Duodenal mucosa (tissue), 2 donors: ENCODE data around the gene GLYAT.
"Not testable (repeated sequence)": the region's sequence is repeated elsewhere in the genome, so short reads cannot be mapped to it uniquely, and the experiment has no call there.

ENCODE experiments used
- H3K27ac ChIP-seq: one replicate; pipeline ENCODE4 v1.7.0; 2013; ENCODE audit warnings: low read depth, low read length
- H3K27me3 ChIP-seq, 2 donors: one replicate each; pipeline ENCODE4 v1.7.0; 2013; ENCODE audit warnings: low read length in 2 of 2, control low read depth in 1 of 2; ENCODE audit not compliant: insufficient read depth in 2 of 2, control insufficient read depth in 1 of 2
- H3K36me3 ChIP-seq, 2 donors: one replicate each; pipeline ENCODE4 v1.7.0; 2013; ENCODE audit warnings: low read length in 2 of 2, control low read depth in 1 of 2; ENCODE audit not compliant: insufficient read depth in 2 of 2, control insufficient read depth in 1 of 2
- H3K4me1 ChIP-seq, 2 donors: one replicate each; pipeline ENCODE4 v1.7.0; 2013; ENCODE audit warnings: low read length in 2 of 2, control low read depth in 1 of 2; ENCODE audit not compliant: insufficient read depth in 2 of 2, control insufficient read depth in 1 of 2
- H3K4me3 ChIP-seq, 2 donors: one replicate each; pipeline ENCODE4 v1.7.0; 2013; ENCODE audit warnings: low read length in 2 of 2, low read depth in 1 of 2
- H3K9ac ChIP-seq, 2 donors: one replicate each; pipeline ENCODE4 v1.7.0; 2013; ENCODE audit warnings: low read length in 2 of 2, low read depth in 1 of 2
- H3K9me3 ChIP-seq, 2 donors: one replicate each; pipeline ENCODE4 v1.7.0; 2013; ENCODE audit warnings: low read length in 2 of 2, control low read depth in 1 of 2; ENCODE audit not compliant: control insufficient read depth in 1 of 2

The GLYAT gene

DNA sequence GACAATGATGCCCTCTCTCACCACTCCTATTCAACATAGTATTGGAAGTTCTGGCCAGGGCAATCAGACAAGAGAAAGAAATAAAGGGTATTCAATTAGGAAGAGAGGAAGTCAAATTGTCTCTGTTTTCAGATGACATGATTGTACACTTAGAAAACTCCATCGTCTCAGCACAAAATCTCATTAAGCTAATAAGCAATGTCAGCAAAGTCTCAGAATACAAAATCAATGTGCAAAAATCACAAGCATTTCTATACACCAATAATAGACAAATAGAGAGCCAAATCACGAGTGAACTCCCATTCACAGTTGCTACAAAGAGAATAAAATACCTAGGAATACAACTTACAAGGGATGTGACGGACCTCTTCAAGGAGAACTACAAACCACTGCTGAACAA, 49.1 kb downstream of the GLYAT start:
- not testable (repeated sequence) for H3K27ac ChIP-seq, H3K4me3 ChIP-seq, H3K9me3 ChIP-seq, H3K4me1 ChIP-seq, H3K9ac ChIP-seq, H3K36me3 ChIP-seq, H3K27me3 ChIP-seq

DNA sequence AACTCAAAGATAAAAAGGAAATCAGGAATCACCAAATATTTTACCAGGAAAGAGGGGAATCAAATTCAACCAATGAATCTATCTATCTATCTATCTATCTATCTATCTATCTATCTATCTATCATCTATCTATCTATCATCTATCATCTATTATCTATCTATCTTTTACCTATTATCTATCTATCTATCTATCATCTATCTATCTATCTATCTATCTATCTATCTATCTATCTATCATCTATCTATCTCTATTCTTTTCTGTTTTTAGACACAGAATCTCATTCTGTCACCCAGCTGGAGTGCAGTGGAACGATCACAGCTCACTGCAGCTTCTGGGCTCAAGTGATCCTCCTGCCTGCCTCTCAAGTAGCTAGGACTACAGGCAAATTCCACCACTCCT, 54.2 kb downstream of the GLYAT start:
- H3K4me3 ChIP-seq, H3K9ac ChIP-seq, H3K27me3 ChIP-seq, H3K27ac ChIP-seq, H3K9me3 ChIP-seq, H3K36me3 ChIP-seq, H3K4me1 ChIP-seq: not testable (repeated sequence)

DNA sequence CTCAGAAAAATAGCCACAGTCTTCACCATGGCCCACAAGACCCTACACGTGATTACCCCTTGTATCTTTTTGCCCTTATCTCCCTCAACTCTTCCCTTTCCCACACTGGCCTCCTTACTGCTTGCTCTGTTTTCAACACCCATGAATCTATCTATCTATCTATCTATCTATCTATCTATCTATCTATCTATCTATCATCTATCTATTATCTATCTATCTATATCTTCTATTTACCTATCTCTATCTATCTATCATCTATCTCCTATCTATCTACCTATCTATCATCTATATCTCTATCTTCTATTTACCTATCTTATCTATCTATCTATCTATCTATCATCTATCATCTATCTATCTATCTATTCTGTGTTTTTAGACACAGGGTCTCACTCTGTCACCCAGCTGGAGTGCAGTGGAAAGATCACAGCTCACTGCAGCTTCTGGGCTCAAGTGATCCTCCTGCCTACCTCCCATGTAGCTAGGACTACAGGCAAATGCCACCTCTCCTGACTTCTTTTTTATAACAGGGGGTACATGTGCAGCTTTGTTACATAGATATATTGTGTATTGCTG, 55.1 kb downstream of the GLYAT start:
- Histone ChIP-seq H3K4me1 (no peaks in the 10 kb centered on the region), H3K36me3 (no peaks in the 10 kb centered on the region), H3K9me3 (no peaks in the 10 kb centered on the region), H3K9ac (no peak overlapping the region), H3K27ac (no peak overlapping the region), H3K4me3 (no peak overlapping the region), H3K27me3 (peaks cover 0 to 7% of the 10 kb centered on the region in 2 donors)

DNA sequence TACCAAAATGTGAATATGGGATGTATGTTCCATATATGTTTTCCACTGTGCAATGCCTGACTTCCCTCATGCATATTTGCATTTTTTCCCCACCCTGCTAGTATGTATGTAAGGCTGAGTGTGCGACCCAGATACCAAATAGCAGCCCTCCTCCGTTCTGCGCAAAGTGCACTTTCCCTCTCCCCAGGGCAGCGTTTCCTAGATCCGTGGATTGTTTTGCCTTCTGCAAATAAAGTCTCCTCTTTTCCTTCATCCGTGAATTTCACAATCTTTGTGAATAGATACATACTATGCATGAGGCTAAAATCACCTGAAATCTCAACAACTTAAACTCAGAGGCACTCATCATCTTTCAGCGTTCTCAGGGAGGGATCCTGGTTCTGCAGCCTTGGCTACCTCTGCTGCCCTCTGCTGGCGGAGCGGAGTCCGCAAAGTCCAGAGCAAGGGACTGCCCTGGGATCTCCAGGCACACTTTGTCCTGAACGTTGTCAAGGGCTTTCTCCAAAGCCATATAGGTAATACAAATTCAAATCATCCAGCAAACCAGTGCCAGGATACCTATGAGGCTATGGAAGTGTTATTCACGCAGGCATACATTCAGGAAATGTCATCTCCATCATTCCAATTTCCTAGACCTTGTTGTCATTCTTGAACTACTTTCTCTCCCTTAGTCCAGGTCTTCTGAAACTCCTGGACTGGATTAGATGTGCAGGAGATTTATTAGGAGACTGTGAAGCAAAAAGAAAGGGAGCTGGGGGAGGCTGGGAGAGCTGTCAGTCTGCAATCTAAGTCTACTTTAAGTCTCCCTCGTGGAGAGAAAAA, 56.2 kb downstream of the GLYAT start:
- H3K9ac ChIP-seq = no peak overlapping the region
- H3K4me3 ChIP-seq = no peak overlapping the region

DNA sequence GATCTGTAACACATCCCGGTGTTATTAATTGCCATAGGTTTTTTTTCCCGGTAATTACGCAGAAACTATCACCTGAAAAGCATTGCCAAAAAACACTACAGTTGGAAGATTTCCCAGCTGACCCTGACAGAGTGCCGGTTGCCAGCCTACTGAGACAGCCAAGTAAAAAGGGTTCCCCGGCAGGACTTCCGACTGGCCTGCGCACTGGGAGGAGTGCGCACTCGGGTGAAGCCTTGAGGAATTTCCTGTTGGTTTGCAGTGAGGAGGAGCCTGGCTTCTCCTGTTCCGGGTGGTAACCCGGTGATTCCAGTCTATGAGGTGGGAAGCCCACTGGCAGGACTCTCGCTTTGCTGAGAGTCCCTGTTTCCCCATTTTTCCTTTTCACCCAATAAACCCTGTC, 57.1 kb downstream of the GLYAT start:
- H3K9ac ChIP-seq = no peak overlapping the region
- no peak overlapping the region for H3K4me3 ChIP-seq
- H3K4me1 ChIP-seq = no peaks in the 10 kb centered on the region
- H3K9me3 ChIP-seq = no peaks in the 10 kb centered on the region
- no peak overlapping the region for H3K27ac ChIP-seq
- no peaks in the 10 kb centered on the region for H3K27me3 ChIP-seq
- H3K36me3 ChIP-seq = no peaks in the 10 kb centered on the region

More for the DNA sequence above, 56.2 kb downstream of the GLYAT start:
- Histone ChIP-seq H3K27ac (no peak overlapping the region), H3K27me3 (peaks cover 0 to 7% of the 10 kb centered on the region in 2 donors), H3K4me1 (no peaks in the 10 kb centered on the region), H3K36me3 (no peaks in the 10 kb centered on the region), H3K9me3 (no peaks in the 10 kb centered on the region)

DNA sequence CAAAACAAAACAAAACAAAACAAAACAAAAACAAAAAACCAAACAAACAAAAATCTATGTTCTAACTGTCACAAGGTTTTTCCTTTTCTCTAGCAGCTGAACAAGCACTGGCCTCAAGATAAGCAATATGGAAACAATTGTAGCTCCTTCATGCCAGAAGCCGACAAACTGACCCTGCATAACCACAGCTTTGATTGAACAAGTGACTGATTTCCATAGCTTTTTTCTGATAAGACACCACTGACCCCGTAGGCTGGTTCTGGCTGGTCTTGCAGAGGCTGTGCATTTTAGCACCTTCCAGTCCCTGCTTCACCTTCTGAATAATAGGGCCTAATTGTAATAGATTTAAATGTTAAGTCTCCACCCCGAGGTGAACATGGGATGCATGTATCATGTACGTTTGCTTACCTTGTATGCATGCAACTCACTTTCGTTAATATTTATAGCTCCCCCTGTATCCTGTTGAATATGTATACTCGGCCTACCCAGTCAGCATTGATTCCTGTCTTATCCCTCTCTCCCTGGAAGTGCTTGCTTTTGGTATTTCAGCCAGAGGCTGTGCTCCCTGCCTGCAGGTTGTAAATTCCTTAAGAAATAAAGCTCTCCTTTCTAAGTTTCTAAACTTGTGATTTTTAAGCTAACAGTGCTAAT, 59.6 kb downstream of the GLYAT start:
- H3K9me3 ChIP-seq = no peaks in the 10 kb centered on the region
- no peak overlapping the region for H3K27ac ChIP-seq
- H3K36me3 ChIP-seq = no peaks in the 10 kb centered on the region
- no peaks in the 10 kb centered on the region for H3K27me3 ChIP-seq
- no peak overlapping the region for H3K4me3 ChIP-seq
- H3K4me1 ChIP-seq = no peaks in the 10 kb centered on the region
- H3K9ac ChIP-seq = no peak overlapping the region

DNA sequence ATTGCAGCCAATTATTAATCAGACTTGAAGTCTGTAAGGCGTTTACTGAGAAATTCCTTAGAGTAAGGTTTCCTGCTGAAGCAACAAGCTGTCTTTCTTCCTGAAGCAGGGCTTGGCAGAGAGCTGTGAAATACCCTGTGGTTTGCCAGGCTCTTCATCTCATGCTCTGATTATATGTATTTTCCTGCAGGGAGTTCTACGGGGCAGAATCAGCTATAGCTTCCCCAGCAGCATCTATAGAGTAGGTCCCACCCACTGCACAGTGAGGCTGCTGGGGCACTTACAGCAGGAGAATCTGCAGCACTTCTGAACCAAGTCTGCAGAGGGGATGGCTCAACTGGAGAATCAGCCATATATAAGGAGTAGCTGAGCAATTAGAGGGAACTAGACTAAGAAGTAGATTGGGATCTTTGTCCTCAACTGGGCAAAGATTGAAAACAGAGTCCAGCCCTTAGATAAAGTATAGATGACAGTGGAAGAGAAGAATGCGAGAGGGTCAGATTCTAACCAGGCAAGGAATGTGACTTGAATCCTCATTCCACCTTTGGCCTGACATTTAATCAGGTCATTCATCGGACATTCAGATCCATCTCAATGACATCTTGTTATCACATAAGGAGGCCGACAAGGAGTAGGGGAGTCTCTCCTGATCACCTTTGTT, 71.7 kb downstream of the GLYAT start:
- H3K9me3 ChIP-seq = no peaks in the 10 kb centered on the region

DNA sequence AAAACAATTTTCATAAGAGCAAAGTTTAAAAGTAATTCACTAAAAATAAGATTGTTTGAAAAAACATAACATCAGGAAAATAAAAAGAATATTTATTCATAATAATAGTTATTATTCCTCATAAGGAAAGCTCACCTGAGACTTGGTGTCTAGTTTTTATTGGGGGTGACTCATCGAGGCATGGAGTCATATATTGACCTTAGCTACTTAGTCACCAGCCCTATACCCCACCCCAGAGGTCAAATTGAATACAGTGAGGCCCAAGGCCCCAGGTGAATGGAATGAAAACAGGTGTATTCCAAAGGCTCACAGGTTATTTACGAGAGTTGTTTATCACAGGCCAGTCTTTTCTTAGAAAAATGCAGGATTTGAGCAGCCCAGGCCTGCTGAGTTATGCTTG, 72.3 kb downstream of the GLYAT start:
- no peak overlapping the region for H3K27ac ChIP-seq
- no peaks in the 10 kb centered on the region for H3K27me3 ChIP-seq
- no peaks in the 10 kb centered on the region for H3K9me3 ChIP-seq
- H3K4me3 ChIP-seq = no peak overlapping the region
- H3K9ac ChIP-seq = no peak overlapping the region
- H3K36me3 ChIP-seq = no peaks in the 10 kb centered on the region
- H3K4me1 ChIP-seq = peaks cover 0 to 16% of the 10 kb centered on the region in 2 donors

More for the DNA sequence above, 71.7 kb downstream of the GLYAT start:
- Histone ChIP-seq H3K4me1 (peaks cover 0 to 16% of the 10 kb centered on the region in 2 donors), H3K36me3 (no peaks in the 10 kb centered on the region), H3K4me3 (no peak overlapping the region), H3K27ac (no peak overlapping the region), H3K27me3 (no peaks in the 10 kb centered on the region), H3K9ac (no peak overlapping the region)
